ENCODE data around the gene ANKDD1B.
A peak's percentile ranks its signal among the peaks of the same experiment; 100 is the strongest.

Gene ANKDD1B

GRCh38 chr5:75567710-75568109, 43.5 kb upstream of the ANKDD1B start:
- no peak for TF ChIP-seq CTCF (IDR thresholded peaks at IDR 0.05; ENCODE audit: low read length)
- TF ChIP-seq EZH2phosphoT487 (IDR thresholded peaks at IDR 0.05; ENCODE audit: low read length), result no peak
- TF ChIP-seq EZH2 (optimal IDR thresholded peaks at IDR 0.05; ENCODE audit: low read depth, low read length), result no peak
- no peak for DNase-seq
- Histone ChIP-seq H3K9ac (ENCODE audit: low read length) (no peak overlapping the region), H3K9me3 (replicated peaks; ENCODE audit: insufficient read depth, low read length) (no peaks in the 10 kb centered on the region), H3K4me2 (ENCODE audit: low read depth, low read length) (no peak overlapping the region), H3K27ac (ENCODE audit: low read length) (no peak overlapping the region), H3K9me2 (replicated peaks; ENCODE audit: insufficient read depth, low read length) (no peaks in the 10 kb centered on the region), H3K4me1 (ENCODE audit: low read length) (peaks cover 10% of the 10 kb centered on the region), H3K27me3 (replicated peaks; ENCODE audit: insufficient read depth, low read length) (no peaks in the 10 kb centered on the region), H3K4me3 (ENCODE audit: low read length) (no peak overlapping the region), H4K20me1 (ENCODE audit: insufficient read depth, low read length) (no peaks in the 10 kb centered on the region), H3K79me2 (ENCODE audit: low read length) (no peaks in the 10 kb centered on the region; the same call in 1 of the 2 replicates), H2AFZ (ENCODE audit: low read length) (no peak overlapping the region), H3F3A (ENCODE audit: insufficient read depth, low read length) (no peaks in the 10 kb centered on the region), H3K36me3 (replicated peaks; ENCODE audit: insufficient read depth, low read length) (no peaks in the 10 kb centered on the region)

- Histone ChIP-seq H3K27ac (ENCODE audit: low read length) (no peak overlapping the region), H2AFZ (ENCODE audit: low read length) (no peak overlapping the region), H3K9me2 (replicated peaks; ENCODE audit: insufficient read depth, low read length) (no peaks in the 10 kb centered on the region), H3K27me3 (replicated peaks; ENCODE audit: insufficient read depth, low read length) (no peaks in the 10 kb centered on the region), H3K4me1 (ENCODE audit: low read length) (peaks cover 10% of the 10 kb centered on the region), H3K9me3 (replicated peaks; ENCODE audit: insufficient read depth, low read length) (no peaks in the 10 kb centered on the region), H3F3A (ENCODE audit: insufficient read depth, low read length) (no peaks in the 10 kb centered on the region), H3K79me2 (ENCODE audit: low read length) (no peaks in the 10 kb centered on the region; the same call in 1 of the 2 replicates), H3K4me2 (ENCODE audit: low read depth, low read length) (no peak overlapping the region), H3K9ac (ENCODE audit: low read length) (no peak overlapping the region), H3K4me3 (ENCODE audit: low read length) (no peak overlapping the region), H3K36me3 (replicated peaks; ENCODE audit: insufficient read depth, low read length) (no peaks in the 10 kb centered on the region), H4K20me1 (ENCODE audit: insufficient read depth, low read length) (no peaks in the 10 kb centered on the region)
- TF ChIP-seq EZH2phosphoT487 (IDR thresholded peaks at IDR 0.05; ENCODE audit: low read length), result no peak
- no peak for TF ChIP-seq EZH2 (optimal IDR thresholded peaks at IDR 0.05; ENCODE audit: low read depth, low read length)
- no peak for TF ChIP-seq CTCF (IDR thresholded peaks at IDR 0.05; ENCODE audit: low read length)
- DNase-seq, result no peak
These were observed 43.1 kb upstream of the ANKDD1B start for GRCh38 chr5:75568202-75568601.

- Histone ChIP-seq H3K9me3 (replicated peaks; ENCODE audit: insufficient read depth, low read length) (no peaks in the 10 kb centered on the region), H3K79me2 (ENCODE audit: low read length) (no peaks in the 10 kb centered on the region; the same call in 1 of the 2 replicates), H3K4me3 (ENCODE audit: low read length) (no peak overlapping the region), H2AFZ (ENCODE audit: low read length) (no peak overlapping the region), H3F3A (ENCODE audit: insufficient read depth, low read length) (no peaks in the 10 kb centered on the region), H3K36me3 (replicated peaks; ENCODE audit: insufficient read depth, low read length) (no peaks in the 10 kb centered on the region; the same call in 1 of the 2 replicates), H3K4me1 (ENCODE audit: low read length) (peaks cover 10% of the 10 kb centered on the region), H3K9ac (ENCODE audit: low read length) (no peak overlapping the region), H3K27me3 (replicated peaks; ENCODE audit: insufficient read depth, low read length) (no peaks in the 10 kb centered on the region), H4K20me1 (ENCODE audit: insufficient read depth, low read length) (no peaks in the 10 kb centered on the region), H3K4me2 (ENCODE audit: low read depth, low read length) (peak overlapping the region; percentile 19), H3K27ac (ENCODE audit: low read length) (peak overlapping the region; percentile 34; the same call in 1 of the 2 replicates), H3K9me2 (replicated peaks; ENCODE audit: insufficient read depth, low read length) (no peaks in the 10 kb centered on the region)
- DNase-seq, result peak; percentile 37
- no peak for TF ChIP-seq EZH2 (optimal IDR thresholded peaks at IDR 0.05; ENCODE audit: low read depth, low read length)
- TF ChIP-seq EZH2phosphoT487 (IDR thresholded peaks at IDR 0.05; ENCODE audit: low read length), result no peak
- TF ChIP-seq CTCF (IDR thresholded peaks at IDR 0.05; ENCODE audit: low read length), result no peak
These were observed 39.7 kb upstream of the ANKDD1B start for GRCh38 chr5:75571547-75571946.

Measured in MM.1S (cell line).